Adrenal gland (tissue), 12 donors: ENCODE data around the gene CRTC1. TPM values are rescaled to one million over a fixed set of nuclear protein-coding genes. Genes with fewer than 3 reads are reported as not detected.
A peak's percentile ranks its signal among the peaks of the same experiment; 100 is the strongest.

ENCODE experiments used
- DNase-seq, 7 donors: peaks; one replicate each; pipeline ENCODE4 v3.0.0-alpha.2; 2019 to 2020
- H3K27ac ChIP-seq, 5 donors: fragments of 200-600 bp; sonication (generic) in 4 of 5; 1 replicate in 3 of 5; 2 replicates in 2 of 5; pipeline versions ENCODE4 v1.5.1 to v1.8.0; 2016 to 2020; ENCODE audit warnings: mild to moderate bottlenecking in 1 of 5
- H3K27me3 ChIP-seq: fragments of 200-600 bp; 2 replicates; pipeline ENCODE4 v1.8.0; 2021
- H3K36me3 ChIP-seq, 2 donors: fragments of 200-600 bp; replicated peaks in 1 of 2; 1 replicate in 1 of 2; 2 replicates in 1 of 2; pipeline versions ENCODE4 v1.5.1 to v1.8.0; 2018 to 2022
- H3K4me1 ChIP-seq, 2 donors: fragments of 200-600 bp; replicated peaks in 1 of 2; 1 replicate in 1 of 2; 2 replicates in 1 of 2; pipeline versions ENCODE4 v1.5.1 to v1.8.0; 2018 to 2021
- H3K4me3 ChIP-seq, 4 donors: fragments of 200-600 bp; sonication (generic) in 3 of 4; one replicate each; pipeline ENCODE4 v1.5.1; 2016 to 2018
- H3K9me3 ChIP-seq, 3 donors: fragments of 200-600 bp; sonication (generic) in 1 of 3; replicated peaks in 1 of 3; 1 replicate in 2 of 3; 2 replicates in 1 of 3; pipeline versions ENCODE4 v1.5.1 to v1.8.0; 2016 to 2021
- CTCF ChIP-seq, 6 experiments: fragments of 450-650 bp in 4 of 6; fragments of 200-600 bp in 2 of 6; sonication (generic) in 1 of 6; IDR thresholded peaks; 1 replicate in 5 of 6; 2 replicates in 1 of 6; pipeline versions ENCODE4 v1.5.1 to v1.8.0; 2016 to 2021; ENCODE audit warnings: antibody characterized with exemption in 6 of 6, mild to moderate bottlenecking in 2 of 6, moderate library complexity in 1 of 6
- POLR2A ChIP-seq, 2 donors: fragments of 450-650 bp; IDR thresholded peaks; one replicate each; pipeline ENCODE4 v1.6.1; 2017; ENCODE audit warnings: antibody characterized with exemption in 2 of 2, mild to moderate bottlenecking in 2 of 2, moderate library complexity in 1 of 2
- WGBS, 4 donors: extraction: QIAGEN DNeasy Blood & Tissue Kit in 2 of 4; methylation state at CpG; one replicate each; pipeline versions ENCODE4 v1.1.5 to v1.1.7; 2013 to 2017; 5-methylcytosine and 5-hydroxymethylcytosine counted together
- intact Hi-C, 2 donors: fragments of 100-400 bp; cut with DNase I; formaldehyde crosslinking; loops; one replicate each; pipeline versions ENCODE4 v1.14.1 to v1.15.0; 2022 to 2023
- polyA plus RNA-seq, 3 donors: library from polyadenylated mRNA; stranded (reverse); fragments of 200-250 nt in 2 of 3; fragments of 350-450 nt in 1 of 3; fragmentation: Illumina TruSeq in 1 of 3; extraction: RNeasy Lipid Tissue Mini Kit (QIAGEN cat#74804) in 1 of 3; gene quantifications; one replicate each; pipeline ENCODE4 v1.2.3, GENCODE V29; 2013 to 2014
- total RNA-seq, 9 donors: library from RNA; depleted of rRNA in 4 of 9; stranded (reverse); fragments of >200 nt in 4 of 9; fragments of 120-200 nt in 1 of 9; fragmentation: NEBNext Ultra II Directional in 1 of 9; extraction: Animal tissue kit (Norgen Biotek cat#: 25700) in 1 of 9; gene quantifications; one replicate each; pipeline versions ENCODE4 v1.1.0 to v1.2.4, GENCODE V29; 2013 to 2023
- donor health status: healthy with polysubstance abuse.
- donor health status: Bipolar disorder and iron deficiency.
- donor health status: DM: yes; HTN: yes; CAD: no.
- donor health status: DM: no; HTN: no; CAD: no.
- donor health status: DM: no; HTN: no; CAD: no.
- donor health status: DM: yes; HTN: yes; CAD: no.

CRTC1 gene
- total and polyA plus RNA-seq, 12 donors, result 3.1 to 38.1 (median 10.3) TPM

GRCh38 chr19:18743784-18744418 lies 60.4 kb downstream of the CRTC1 start:
- H3K4me3 ChIP-seq, result no peak overlapping the region
- DNase-seq, result no peak
- WGBS, 4 donors, result 90 to 96% (median 95%) methylated on average over 10 to 36 of the region's 36 CpGs
- H3K4me1 ChIP-seq, result peaks cover 0 to 17% of the 10 kb centered on the region in 2 donors
- H3K27ac ChIP-seq, result peak overlapping the region in 1 of 5 donors; percentile 62
- TF ChIP-seq POLR2A (IDR thresholded peaks at IDR 0.05) (no peak), CTCF (IDR thresholded peaks at IDR 0.05) (no peak)
- H3K27me3 ChIP-seq, result no peaks in the 10 kb centered on the region
- H3K9me3 ChIP-seq, result no peaks in the 10 kb centered on the region
- intact Hi-C loops, result no loop called here
- no peaks in the 10 kb centered on the region for H3K36me3 ChIP-seq

GRCh38 chr19:18745012-18745735 lies 61.7 kb downstream of the CRTC1 start:
- no peaks in the 10 kb centered on the region for H3K36me3 ChIP-seq
- peaks cover 0 to 17% of the 10 kb centered on the region in 2 donors for H3K4me1 ChIP-seq
- TF ChIP-seq CTCF (IDR thresholded peaks at IDR 0.05), result no peak
- TF ChIP-seq POLR2A (IDR thresholded peaks at IDR 0.05), result no peak
- no peaks in the 10 kb centered on the region for H3K27me3 ChIP-seq
- no peak overlapping the region for H3K4me3 ChIP-seq
- WGBS, 4 donors, result 83 to 95% (median 93%) methylated on average over 9 to 26 of the region's 26 CpGs
- peak overlapping the region in 1 of 5 donors; percentile 34 for H3K27ac ChIP-seq
- no peak for DNase-seq
- intact Hi-C loops, result no loop called here
- no peaks in the 10 kb centered on the region for H3K9me3 ChIP-seq

DNA sequence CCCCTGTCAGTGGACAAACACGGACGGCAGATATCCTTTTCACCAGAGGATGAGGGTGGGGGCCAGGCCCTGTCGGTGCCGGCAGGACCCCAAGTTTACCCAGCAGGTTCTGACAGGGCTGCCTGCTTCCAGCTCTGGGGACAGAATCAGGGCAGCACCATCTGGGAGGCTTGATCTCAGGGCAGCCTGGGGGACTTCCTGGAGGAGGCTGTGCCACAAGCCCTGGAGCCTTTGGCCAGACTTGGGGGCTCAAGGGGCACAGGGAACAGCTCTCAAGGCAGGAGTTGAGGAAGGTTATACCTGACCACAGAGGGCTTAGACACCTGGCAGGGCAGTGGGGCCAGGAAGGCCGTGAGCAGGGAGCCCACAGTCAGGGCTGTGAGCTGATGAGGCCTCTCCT lies 62.5 kb downstream of the CRTC1 start:
- TF ChIP-seq POLR2A (IDR thresholded peaks at IDR 0.05), result no peak
- no peak for TF ChIP-seq CTCF (IDR thresholded peaks at IDR 0.05)
- DNase-seq, result no peak
- no peaks in the 10 kb centered on the region for H3K27me3 ChIP-seq
- intact Hi-C loops, result no loop called here
- H3K27ac ChIP-seq, result no peak overlapping the region
- H3K9me3 ChIP-seq, result no peaks in the 10 kb centered on the region
- peaks cover 0 to 7% of the 10 kb centered on the region in 2 donors for H3K36me3 ChIP-seq
- WGBS, 4 donors, result 88 to 100% (median 92%) methylated on average over 3 to 5 of the region's 5 CpGs
- no peak overlapping the region for H3K4me3 ChIP-seq
- peaks cover 0 to 17% of the 10 kb centered on the region in 2 donors for H3K4me1 ChIP-seq

GRCh38 chr19:18746401-18747325 lies 63.2 kb downstream of the CRTC1 start:
- TF ChIP-seq CTCF (IDR thresholded peaks at IDR 0.05) (no peak), POLR2A (IDR thresholded peaks at IDR 0.05) (no peak)
- WGBS, 4 donors, result 77 to 84% (median 80%) methylated on average over 11 to 29 of the region's 29 CpGs
- no peaks in the 10 kb centered on the region for H3K27me3 ChIP-seq
- peaks cover 0 to 11% of the 10 kb centered on the region in 2 donors for H3K36me3 ChIP-seq
- no peak overlapping the region for H3K27ac ChIP-seq
- H3K9me3 ChIP-seq, result no peaks in the 10 kb centered on the region
- peaks cover 0 to 17% of the 10 kb centered on the region in 2 donors for H3K4me1 ChIP-seq
- DNase-seq, result no peak
- intact Hi-C loops, result no loop called here
- H3K4me3 ChIP-seq, result no peak overlapping the region
